Adrenal gland (tissue), 12 donors: ENCODE results near the gene FABP7. TPM values are rescaled to one million over a fixed set of nuclear protein-coding genes. Genes with fewer than 3 reads are reported as not detected.

Experiments
- DNase-seq, 7 donors: peaks; one replicate each; pipeline ENCODE4 v3.0.0-alpha.2; 2019 to 2020
- H3K27ac ChIP-seq, 5 donors: fragments of 200-600 bp; sonication (generic) in 4 of 5; 1 replicate in 3 of 5; 2 replicates in 2 of 5; pipeline versions ENCODE4 v1.5.1 to v1.8.0; 2016 to 2020; ENCODE audit warnings: mild to moderate bottlenecking in 1 of 5
- H3K27me3 ChIP-seq: fragments of 200-600 bp; 2 replicates; pipeline ENCODE4 v1.8.0; 2021
- H3K36me3 ChIP-seq, 2 donors: fragments of 200-600 bp; replicated peaks in 1 of 2; 1 replicate in 1 of 2; 2 replicates in 1 of 2; pipeline versions ENCODE4 v1.5.1 to v1.8.0; 2018 to 2022
- H3K4me1 ChIP-seq, 2 donors: fragments of 200-600 bp; replicated peaks in 1 of 2; 1 replicate in 1 of 2; 2 replicates in 1 of 2; pipeline versions ENCODE4 v1.5.1 to v1.8.0; 2018 to 2021
- H3K4me3 ChIP-seq, 4 donors: fragments of 200-600 bp; sonication (generic) in 3 of 4; one replicate each; pipeline ENCODE4 v1.5.1; 2016 to 2018
- H3K9me3 ChIP-seq, 3 donors: fragments of 200-600 bp; sonication (generic) in 1 of 3; replicated peaks in 1 of 3; 1 replicate in 2 of 3; 2 replicates in 1 of 3; pipeline versions ENCODE4 v1.5.1 to v1.8.0; 2016 to 2021
- CTCF ChIP-seq, 6 experiments: fragments of 450-650 bp in 4 of 6; fragments of 200-600 bp in 2 of 6; sonication (generic) in 1 of 6; IDR thresholded peaks; 1 replicate in 5 of 6; 2 replicates in 1 of 6; pipeline versions ENCODE4 v1.5.1 to v1.8.0; 2016 to 2021; ENCODE audit warnings: antibody characterized with exemption in 6 of 6, mild to moderate bottlenecking in 2 of 6, moderate library complexity in 1 of 6
- POLR2A ChIP-seq, 2 donors: fragments of 450-650 bp; IDR thresholded peaks; one replicate each; pipeline ENCODE4 v1.6.1; 2017; ENCODE audit warnings: antibody characterized with exemption in 2 of 2, mild to moderate bottlenecking in 2 of 2, moderate library complexity in 1 of 2
- WGBS, 4 donors: extraction: QIAGEN DNeasy Blood & Tissue Kit in 2 of 4; methylation state at CpG; one replicate each; pipeline versions ENCODE4 v1.1.5 to v1.1.7; 2013 to 2017; 5-methylcytosine and 5-hydroxymethylcytosine counted together
- intact Hi-C, 2 donors: fragments of 100-400 bp; cut with DNase I; formaldehyde crosslinking; loops; one replicate each; pipeline versions ENCODE4 v1.14.1 to v1.15.0; 2022 to 2023
- polyA plus RNA-seq, 3 donors: library from polyadenylated mRNA; stranded (reverse); fragments of 200-250 nt in 2 of 3; fragments of 350-450 nt in 1 of 3; fragmentation: Illumina TruSeq in 1 of 3; extraction: RNeasy Lipid Tissue Mini Kit (QIAGEN cat#74804) in 1 of 3; gene quantifications; one replicate each; pipeline ENCODE4 v1.2.3, GENCODE V29; 2013 to 2014
- total RNA-seq, 9 donors: library from RNA; depleted of rRNA in 4 of 9; stranded (reverse); fragments of >200 nt in 4 of 9; fragments of 120-200 nt in 1 of 9; fragmentation: NEBNext Ultra II Directional in 1 of 9; extraction: Animal tissue kit (Norgen Biotek cat#: 25700) in 1 of 9; gene quantifications; one replicate each; pipeline versions ENCODE4 v1.1.0 to v1.2.4, GENCODE V29; 2013 to 2023
- donor health status: healthy with polysubstance abuse.
- donor health status: Bipolar disorder and iron deficiency.
- donor health status: DM: yes; HTN: yes; CAD: no.
- donor health status: DM: no; HTN: no; CAD: no.
- donor health status: DM: no; HTN: no; CAD: no.
- donor health status: DM: yes; HTN: yes; CAD: no.

FABP7 gene
- total and polyA plus RNA-seq, 12 donors, result 0.22 TPM; not detected in 11

GRCh38 chr6:122772724-122773415 lies 6.6 kb upstream of the FABP7 start:
- H3K36me3 ChIP-seq, result no peaks in the 10 kb centered on the region
- H3K4me3 ChIP-seq, result no peak overlapping the region
- no peak overlapping the region for H3K27ac ChIP-seq
- DNase-seq, result no peak
- intact Hi-C loops, result no loop called here
- WGBS, 4 donors, result 70 to 85% (median 82%) methylated on average over 3 of the region's 3 CpGs
- no peaks in the 10 kb centered on the region for H3K9me3 ChIP-seq
- H3K4me1 ChIP-seq, result no peaks in the 10 kb centered on the region
- no peaks in the 10 kb centered on the region for H3K27me3 ChIP-seq
- TF ChIP-seq POLR2A (IDR thresholded peaks at IDR 0.05), result no peak
- TF ChIP-seq CTCF (IDR thresholded peaks at IDR 0.05), result no peak

GRCh38 chr6:122775975-122776374 lies 3.5 kb upstream of the FABP7 start:
- no peaks in the 10 kb centered on the region for H3K9me3 ChIP-seq
- intact Hi-C loops, result no loop called here
- no peak overlapping the region for H3K27ac ChIP-seq
- no peak for DNase-seq
- no peak for TF ChIP-seq CTCF (IDR thresholded peaks at IDR 0.05)
- TF ChIP-seq POLR2A (IDR thresholded peaks at IDR 0.05), result no peak
- no peaks in the 10 kb centered on the region for H3K27me3 ChIP-seq
- H3K4me3 ChIP-seq, result no peak overlapping the region
- no peaks in the 10 kb centered on the region for H3K36me3 ChIP-seq
- no peaks in the 10 kb centered on the region for H3K4me1 ChIP-seq

- no peak for DNase-seq
- no peaks in the 10 kb centered on the region for H3K4me1 ChIP-seq
- H3K9me3 ChIP-seq, result no peaks in the 10 kb centered on the region
- TF ChIP-seq POLR2A (IDR thresholded peaks at IDR 0.05) (no peak), CTCF (IDR thresholded peaks at IDR 0.05) (no peak)
- H3K27me3 ChIP-seq, result no peaks in the 10 kb centered on the region
- intact Hi-C loops, result no loop called here
- no peak overlapping the region for H3K4me3 ChIP-seq
- H3K27ac ChIP-seq, result no peak overlapping the region
- WGBS, 4 donors, result 92 to 94% (median 93%) methylated on average over 5 of the region's 5 CpGs
- H3K36me3 ChIP-seq, result no peaks in the 10 kb centered on the region
These were observed 1.2 kb upstream of the FABP7 start for GRCh38 chr6:122778302-122778701.

- Histone ChIP-seq H3K27me3 (no peaks in the 10 kb centered on the region), H3K9me3 (no peaks in the 10 kb centered on the region), H3K4me1 (no peaks in the 10 kb centered on the region), H3K36me3 (no peaks in the 10 kb centered on the region), H3K4me3 (no peak overlapping the region), H3K27ac (no peak overlapping the region)
- intact Hi-C loops, result no loop called here
- TF ChIP-seq POLR2A (IDR thresholded peaks at IDR 0.05), result no peak
- TF ChIP-seq CTCF (IDR thresholded peaks at IDR 0.05), result no peak
- 63 to 71% (median 67%) methylated on average over 13 of the region's 13 CpGs for WGBS, 4 donors
- DNase-seq, result no peak
These were observed 393 bp upstream of the FABP7 start for GRCh38 chr6:122778985-122779661.
